NCI-H524 treated with DMSO at 0.1 percent for 48 hours (cell line): ENCODE measurements around the gene STARD9.
"Not testable (repeated sequence)": the region's sequence is repeated elsewhere in the genome, so short reads cannot be mapped to it uniquely, and the experiment has no call there.

Source experiments
- DNase-seq: peaks from one replicate; lab custom pipeline; 2025; lab: John Stamatoyannopoulos, UW

Gene STARD9

DNA sequence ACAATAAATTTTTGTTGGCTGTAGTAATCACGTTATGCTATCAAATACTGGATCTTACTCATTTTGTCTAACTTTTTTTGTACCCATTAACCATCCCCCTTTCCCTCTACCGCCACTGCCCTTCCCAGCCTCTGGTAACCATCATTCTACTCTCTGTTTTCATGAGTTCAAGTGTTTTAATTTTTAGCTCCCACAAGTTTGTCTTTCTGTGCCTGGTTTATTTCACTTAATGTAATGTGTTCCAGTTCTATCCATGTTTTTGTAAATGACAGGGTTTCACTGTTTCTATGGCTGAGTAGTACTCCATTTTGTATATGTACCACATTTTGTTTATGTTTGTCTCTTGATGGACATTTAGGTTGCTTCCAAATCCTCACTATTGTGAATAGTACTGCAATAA, 52.1 kb downstream of the STARD9 start:
- no peak for DNase-seq

DNA sequence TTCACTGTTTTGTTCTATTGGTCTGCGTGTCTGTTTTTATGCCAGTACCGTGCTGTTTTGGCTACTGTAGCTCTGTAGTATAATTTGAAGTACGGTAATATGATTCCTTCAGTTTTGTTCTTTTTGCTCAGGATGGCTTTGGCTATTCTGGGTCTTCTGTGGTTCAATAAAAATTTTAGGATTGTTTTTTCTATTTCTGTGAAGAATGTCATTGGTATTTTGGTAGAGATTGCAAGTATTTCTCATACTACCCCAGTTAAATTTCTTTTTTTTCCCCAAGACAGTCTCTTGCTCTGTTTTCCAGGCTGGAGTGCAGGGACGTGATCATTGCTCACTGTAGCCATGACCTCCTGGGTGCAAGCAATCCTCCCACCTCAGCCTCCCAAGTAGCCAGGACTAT, 53.4 kb downstream of the STARD9 start:
- no peak for DNase-seq

DNA sequence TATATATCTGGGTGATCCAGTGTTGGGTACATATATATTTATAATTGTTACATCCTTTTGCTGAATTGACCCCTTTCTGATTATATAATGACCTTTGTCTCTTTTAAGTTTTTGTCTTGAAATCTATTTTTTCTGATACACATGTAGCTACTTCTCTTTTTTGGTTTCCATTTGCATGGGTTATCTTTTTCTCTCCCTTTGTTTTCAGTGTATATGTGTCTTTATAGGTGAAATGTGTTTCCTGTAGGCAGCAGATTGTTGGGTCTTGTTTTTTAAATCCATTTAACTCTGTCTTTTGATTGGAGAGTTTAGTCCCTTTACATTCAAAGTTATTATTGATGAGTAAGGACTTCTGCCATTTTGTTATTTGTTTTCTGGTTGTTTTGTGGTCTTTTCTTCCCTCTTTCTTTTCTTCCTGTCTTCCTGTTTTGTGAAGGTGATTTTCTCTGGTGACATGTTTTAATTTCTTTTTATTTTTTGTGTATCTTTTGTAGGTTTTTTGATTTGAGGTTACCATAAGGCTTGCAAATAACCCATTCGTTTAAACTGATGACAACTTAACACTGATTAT, 56.8 kb downstream of the STARD9 start:
- no peak for DNase-seq

DNA sequence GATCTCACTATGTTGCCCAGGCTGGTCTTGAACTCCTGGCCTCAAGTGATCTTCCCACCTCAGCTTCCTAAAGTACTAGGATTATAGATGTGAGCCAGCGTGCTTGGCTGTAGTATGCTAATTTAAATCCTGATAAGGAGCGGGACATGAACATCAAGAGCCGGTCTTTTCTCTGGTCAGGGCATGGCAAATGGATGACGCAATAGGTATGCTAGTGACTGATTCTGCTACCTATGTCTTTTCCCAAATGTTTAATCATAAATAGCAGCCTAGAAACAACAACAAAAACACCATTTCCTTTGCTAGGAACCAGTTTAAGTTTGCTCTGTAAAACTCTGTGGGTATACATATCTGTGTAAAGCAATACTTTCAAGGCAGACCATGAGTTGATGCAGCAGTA, 64.7 kb downstream of the STARD9 start:
- DNase-seq, result no peak

DNA sequence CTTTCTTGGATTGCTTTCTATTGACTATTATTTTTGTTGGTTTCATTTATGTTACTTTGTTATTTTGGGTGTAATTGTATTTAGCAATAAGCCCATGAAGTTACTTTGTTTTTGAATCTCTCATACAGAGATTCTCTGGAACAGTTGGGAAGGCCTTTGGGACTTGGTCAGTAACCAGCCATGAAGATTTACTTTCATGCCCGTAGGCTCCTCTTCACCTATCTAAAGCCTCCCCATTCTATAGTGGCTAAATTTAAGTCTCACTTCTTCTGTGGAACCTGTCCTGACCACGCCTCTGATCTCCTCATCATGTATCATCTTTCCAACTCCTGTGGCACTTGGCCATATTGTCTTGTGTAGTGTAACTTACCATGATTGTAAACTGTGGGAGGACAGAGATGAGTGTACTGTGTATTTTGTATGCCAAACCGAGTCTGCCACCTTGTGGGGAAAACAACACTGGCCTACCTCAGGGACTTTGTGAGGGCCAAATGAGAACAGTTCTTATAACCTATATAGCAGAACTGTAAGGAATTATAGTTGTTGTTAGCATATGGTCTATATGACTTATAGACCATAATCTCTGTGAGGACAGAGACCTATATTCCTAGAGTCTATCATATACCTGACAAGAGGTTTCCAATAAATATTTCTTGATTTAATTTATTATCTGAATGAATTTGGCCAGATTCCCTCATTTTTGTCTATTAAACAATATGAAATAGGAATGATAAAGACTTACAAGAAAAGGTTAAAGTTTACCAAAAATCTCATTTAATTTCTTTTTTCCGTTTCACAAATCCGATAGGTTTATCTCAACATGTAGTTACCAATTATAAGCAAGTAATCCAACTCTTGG, 75.0 kb downstream of the STARD9 start:
- peak; percentile 68 for DNase-seq

DNA sequence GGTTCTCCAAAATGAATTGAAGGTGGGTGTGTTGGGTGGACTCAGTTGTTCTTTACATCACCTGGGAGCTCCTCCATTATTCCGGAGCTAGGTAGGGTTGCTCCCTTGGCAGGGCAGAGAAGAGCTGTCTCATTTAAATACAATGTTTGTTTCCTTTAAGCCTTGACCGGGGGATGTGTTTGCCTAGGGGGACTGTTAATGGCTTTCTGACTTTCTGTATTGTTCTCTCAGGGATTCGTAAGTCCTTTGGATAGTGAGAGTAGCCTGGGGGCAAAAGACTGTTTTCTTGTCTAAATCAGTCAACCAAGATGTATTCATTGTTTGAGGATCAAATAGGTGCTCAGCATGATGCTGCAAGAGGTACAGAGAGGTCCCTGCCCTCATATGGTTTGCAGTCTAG, 90.4 kb downstream of the STARD9 start:
- no peak for DNase-seq

DNA sequence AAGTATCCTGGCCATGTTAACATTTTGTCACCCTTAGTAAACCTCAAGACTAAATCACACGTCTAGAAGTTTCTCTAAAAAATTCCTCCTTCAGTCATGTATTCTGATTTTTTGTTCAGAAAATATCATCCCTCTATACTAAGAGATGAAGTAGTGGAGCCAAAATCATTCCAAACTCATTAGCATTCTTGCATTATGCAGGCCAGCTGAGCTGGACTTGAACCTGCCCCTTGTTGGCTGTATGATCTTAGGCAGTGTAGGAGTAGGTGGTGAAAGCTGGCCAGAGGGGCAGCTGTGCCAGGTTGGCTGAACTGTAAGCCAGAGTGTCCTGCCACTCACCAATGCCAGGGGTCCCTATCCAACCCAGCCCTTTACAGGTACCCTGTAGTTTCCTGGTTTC, 92.4 kb downstream of the STARD9 start:
- DNase-seq, result no peak

DNA sequence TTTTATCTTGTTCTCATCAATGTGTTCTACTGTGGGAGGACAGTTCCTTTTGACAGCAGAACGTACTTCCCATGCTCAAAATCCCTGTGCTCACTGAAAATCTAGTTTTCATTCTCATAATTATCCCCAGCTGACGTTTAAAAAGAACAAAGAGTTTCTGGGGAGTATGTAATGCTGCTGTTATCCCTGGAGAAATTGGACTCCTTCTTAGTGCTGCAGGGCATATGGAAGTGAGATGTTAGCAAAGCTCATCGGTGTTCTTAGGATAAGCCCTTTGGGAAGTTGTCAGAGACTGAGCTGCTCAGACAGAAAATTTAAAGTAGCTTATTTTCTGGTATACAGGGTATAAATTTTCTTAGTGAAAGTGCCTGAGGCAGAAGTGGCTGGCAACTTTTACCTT, 95.0 kb downstream of the STARD9 start:
- DNase-seq, result no peak

DNA sequence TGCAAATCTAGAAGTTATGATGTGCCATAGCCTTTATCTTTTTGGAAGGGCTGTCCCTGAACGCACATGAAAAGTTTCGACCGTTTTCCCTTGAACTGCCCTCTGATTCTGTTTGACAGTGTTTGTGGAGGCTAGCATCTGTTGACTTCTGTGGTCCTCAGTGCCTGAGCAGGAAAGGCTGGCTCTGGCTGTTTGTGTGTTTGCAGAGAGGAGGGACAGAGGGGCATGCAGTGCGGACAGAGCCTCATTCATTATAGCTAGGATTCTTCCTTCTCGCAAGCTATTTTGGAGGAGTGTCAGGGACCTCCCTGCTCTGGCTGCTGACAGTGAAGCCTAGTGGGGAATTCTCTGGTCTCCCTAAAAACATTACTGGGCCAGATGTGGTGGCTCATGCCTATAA, 97.0 kb downstream of the STARD9 start:
- DNase-seq, result no peak

DNA sequence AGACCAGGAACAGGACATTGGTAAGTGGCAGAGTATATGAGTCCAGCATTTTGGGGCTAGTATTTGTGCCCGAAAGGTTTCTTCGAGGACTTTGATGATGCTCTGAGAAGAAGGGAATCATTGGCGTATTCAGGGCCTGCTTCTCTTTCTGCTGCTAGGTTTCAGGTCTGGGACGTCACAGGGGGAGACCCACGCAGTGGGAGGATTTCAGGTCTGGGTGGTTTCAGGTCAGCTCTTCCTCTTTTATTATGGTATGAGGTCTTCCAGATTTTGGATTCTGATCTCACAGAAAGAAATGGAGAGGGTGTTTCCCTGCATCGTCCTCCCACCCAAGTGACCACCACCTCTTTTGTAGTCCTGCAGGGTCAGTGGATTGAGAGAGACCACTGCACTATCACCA, 99.1 kb downstream of the STARD9 start:
- DNase-seq, result no peak

DNA sequence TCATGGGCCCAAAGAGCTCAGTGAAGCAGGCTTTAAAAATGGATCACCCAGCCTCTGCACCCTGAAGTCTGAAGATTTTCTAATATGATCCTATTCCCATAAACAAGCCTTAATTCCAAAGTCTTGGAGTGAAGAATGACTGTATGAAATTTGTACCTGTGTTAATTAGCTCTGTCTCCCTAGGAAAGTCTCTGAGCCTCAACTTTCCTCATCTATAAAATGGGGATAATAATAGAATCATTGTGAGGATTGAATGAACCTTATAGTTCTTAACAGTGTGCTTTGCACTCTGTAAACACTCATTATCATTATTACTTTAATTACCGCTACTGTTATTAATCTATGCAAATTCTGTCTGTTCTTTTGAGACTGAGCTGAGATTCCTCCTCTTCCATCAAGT, 99.6 kb downstream of the STARD9 start:
- DNase-seq, result no peak

DNA sequence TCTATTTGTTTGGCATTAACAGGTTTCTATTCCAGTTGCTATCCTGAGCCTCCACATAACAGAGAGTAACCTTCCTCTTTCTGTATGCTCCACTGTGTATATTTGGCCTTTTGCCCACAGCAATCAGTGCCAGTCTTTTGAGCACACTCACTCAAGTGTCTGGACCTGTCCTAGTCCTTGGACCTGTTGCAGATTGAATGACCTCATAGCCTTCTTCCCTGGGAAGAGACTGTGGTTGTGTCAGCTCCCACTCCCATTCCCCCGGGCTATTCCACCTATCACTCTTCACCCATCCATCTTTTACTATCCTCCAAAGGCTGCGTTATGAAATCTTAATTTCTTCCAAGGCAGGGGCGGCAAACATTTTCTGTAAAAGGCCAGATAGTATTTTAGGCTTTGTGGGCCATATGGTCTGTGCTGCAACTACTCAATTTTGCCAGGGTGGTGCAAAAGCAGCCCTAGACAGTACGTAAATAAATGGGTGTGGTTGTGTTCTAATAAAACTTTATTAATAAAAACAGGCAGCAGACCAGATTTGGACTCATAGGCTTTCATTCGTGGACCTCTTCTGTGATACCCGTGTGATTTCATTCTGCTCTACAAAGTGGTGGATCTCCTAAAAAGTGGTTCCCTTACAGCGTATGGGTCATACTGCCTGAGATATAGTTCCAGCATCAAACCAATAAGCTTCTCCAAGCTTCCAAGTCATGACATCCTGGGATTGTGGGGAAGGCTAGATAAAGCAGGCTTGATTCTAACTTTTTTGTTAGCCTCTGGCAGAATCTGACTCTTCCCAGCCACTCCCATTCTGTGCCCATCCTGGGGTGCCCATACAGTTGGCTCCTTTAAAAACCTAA, 104.1 kb downstream of the STARD9 start:
- DNase-seq, result no peak

DNA sequence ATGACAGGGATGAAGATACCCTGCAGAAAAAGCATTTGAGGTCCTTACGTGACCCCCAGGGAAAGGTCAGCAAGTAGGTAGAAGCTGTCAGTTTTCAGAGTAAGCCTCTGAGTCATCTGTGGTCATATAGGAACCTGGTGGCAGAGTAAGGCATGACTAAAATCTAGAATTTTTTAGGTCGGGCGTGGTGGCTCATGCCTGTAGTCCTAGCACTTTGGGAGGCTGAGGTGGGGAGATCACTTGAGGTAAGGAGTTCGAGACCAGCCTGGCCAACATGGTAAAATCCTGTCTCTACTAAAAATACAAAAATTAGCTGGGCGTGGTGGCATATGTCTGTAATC, 104.7 kb downstream of the STARD9 start:
- DNase-seq, result not testable (repeated sequence)

DNA sequence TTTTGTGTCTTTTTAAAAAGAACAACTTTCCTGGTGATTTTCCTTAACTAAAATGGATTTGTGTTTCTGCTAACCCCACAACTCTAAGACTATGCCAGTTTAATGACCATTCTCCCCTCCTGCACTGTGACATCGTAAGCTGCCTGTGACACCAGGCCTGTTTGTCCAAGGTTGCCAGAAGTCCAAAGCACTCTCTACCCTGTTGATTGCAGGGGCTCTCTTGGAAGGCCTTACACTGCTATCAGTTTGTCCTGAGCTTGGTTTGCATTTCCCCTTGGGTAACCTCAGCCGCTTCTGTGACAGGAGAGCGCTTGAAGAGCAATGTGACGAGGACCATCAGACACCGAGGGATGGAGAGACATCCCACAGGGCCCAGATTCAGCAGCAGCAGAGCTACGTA, 105.7 kb downstream of the STARD9 start:
- DNase-seq, result no peak

DNA sequence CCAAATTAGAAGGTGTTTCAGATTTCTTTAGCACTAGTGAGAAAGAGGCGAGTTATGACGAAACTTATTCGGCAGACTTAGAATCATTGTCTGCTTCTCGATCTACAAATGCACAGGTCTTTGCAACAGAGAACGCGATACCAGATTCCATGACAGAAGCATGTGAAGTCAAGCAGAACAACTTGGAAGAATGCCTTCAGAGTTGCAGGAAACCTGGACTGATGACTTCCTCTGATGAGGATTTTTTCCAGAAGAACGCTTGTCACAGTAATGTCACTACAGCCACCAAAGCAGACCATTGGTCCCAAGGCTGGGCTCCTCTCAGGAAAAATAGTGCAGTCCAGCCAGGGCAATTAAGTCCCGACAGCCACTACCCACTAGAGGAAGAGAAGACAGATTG, 110.9 kb downstream of the STARD9 start:
- no peak for DNase-seq

DNA sequence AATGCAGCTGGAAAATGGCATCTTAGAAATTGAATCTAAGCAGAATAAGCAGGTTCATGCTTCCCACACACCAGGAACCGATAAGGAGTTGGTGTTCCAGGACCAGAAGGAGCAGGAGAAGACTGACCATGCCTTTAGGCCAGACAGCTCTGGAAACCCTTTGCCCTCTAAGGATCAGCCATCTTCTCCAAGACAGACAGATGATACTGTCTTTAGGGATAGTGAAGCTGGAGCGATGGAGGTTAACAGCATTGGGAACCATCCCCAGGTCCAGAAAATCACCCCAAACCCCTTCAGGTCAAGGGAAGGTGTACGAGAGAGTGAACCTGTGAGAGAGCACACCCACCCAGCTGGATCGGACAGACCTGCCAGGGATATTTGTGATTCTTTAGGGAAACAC, 112.3 kb downstream of the STARD9 start:
- no peak for DNase-seq

DNA sequence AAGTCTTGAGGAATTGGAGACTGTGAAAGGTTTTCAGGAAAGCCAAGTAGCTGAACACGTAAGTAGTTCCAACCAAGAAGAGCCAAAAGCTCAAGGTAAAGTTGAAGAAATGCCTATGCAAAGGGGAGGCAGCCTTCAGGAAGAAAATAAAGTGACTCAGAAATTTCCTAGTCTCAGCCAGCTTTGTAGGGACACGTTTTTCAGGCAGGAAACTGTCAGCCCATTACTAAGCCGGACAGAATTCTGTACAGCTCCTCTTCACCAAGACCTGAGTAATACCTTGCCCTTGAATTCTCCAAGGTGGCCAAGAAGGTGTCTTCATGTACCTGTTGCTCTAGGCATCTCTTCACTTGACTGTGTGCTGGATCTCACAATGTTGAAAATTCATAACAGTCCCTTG, 112.9 kb downstream of the STARD9 start:
- no peak for DNase-seq

DNA sequence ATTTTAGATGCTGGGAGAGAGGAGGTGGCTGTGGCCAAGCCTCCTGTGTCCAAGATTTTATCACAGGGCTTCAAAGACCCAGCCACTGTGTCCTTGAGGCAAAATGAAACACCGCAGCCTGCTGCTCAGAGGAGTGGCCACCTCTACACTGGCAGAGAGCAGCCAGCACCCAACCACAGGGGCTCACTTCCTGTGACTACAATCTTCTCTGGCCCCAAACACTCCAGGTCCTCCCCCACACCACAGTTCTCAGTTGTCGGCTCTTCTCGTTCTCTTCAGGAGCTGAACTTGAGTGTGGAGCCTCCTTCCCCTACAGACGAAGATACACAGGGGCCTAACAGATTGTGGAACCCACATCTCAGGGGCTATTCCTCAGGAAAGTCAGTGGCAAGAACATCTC, 115.9 kb downstream of the STARD9 start:
- no peak for DNase-seq

DNA sequence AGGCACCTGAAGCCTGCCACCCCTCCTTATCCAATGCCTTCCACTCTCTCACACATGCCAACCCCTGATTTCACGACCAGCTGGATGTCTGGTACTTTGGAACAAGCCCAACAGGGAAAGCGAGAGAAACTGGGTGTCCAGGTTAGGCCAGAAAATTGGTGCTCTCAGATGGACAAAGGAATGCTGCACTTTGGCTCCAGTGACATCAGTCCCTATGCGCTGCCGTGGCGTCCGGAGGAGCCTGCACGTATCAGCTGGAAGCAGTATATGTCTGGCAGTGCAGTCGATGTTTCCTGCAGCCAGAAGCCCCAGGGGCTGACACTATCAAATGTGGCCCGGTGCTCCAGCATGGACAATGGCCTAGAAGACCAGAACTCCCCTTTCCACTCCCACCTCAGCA, 116.4 kb downstream of the STARD9 start:
- no peak for DNase-seq

DNA sequence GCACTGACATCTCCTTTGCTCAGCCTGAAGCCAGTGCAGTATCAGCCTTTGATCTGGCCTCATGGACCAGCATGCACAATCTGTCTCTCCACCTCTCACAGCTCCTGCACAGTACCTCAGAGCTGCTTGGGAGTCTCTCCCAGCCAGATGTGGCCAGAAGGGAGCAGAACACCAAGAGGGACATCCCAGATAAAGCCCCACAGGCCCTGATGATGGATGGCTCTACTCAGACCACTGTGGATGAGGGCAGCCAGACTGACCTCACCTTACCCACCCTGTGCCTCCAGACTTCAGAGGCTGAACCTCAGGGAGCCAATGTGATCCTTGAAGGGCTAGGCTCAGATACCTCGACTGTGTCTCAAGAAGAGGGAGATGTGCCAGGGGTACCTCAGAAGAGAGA, 117.1 kb downstream of the STARD9 start:
- DNase-seq, result no peak

DNA sequence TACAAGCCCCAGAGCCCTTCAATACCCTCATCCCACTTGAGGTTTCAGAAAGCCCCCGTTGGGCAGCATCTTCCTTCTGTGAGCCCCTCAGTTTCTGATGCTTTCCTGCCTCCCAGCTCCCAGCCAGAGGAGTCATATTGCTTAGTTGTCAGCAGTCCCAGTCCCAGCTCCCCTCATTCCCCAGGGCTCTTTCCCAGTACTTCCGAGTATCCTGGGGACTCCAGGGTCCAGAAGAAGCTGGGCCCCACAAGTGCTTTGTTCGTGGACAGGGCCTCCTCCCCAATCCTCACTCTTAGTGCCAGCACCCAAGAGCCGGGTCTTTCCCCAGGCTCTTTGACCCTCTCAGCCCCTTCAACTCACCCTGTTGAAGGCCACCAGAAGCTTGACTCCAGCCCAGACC, 117.6 kb downstream of the STARD9 start:
- DNase-seq, result no peak

DNA sequence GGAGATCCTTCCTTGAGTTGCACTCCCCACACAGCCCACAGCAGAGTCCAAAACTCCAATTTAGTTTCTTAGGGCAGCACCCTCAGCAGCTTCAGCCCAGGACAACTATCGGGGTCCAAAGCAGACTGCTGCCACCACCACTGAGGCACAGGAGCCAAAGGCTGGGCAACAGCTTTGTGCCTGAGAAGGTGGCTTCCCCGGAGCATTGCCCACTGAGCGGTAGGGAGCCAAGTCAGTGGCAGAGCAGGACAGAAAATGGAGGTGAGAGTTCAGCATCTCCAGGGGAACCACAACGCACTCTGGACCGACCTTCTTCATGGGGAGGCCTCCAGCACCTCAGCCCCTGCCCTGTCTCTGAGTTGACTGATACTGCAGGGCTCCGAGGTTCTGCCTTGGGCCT, 118.1 kb downstream of the STARD9 start:
- no peak for DNase-seq

DNA sequence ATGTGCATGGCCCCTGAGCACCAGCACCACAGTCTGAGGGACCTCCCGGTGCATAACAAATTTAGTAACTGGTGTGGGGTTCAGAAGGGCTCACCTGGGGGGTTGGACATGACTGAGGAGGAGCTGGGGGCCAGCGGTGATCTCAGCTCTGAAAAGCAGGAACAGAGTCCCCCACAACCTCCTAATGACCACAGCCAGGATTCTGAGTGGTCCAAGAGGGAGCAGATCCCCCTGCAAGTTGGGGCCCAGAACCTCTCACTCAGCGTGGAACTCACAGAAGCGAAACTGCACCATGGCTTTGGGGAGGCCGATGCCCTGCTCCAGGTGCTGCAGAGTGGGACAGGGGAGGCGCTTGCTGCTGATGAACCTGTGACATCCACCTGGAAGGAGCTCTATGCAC, 118.5 kb downstream of the STARD9 start:
- DNase-seq, result no peak
